Activated CD4-positive, alpha-beta T cell treated with anti-CD3 and anti-CD28 coated beads, Interleukin-2, amount 50 U/mL, for 4 hours (primary cell): Measurements from ENCODE around the gene ACAP3.

ENCODE experiments used
- DNase-seq, 2 experiments: peaks; one replicate each; pipeline ENCODE4 v3.0.0-alpha.2; 2020

ACAP3 gene, protein sequence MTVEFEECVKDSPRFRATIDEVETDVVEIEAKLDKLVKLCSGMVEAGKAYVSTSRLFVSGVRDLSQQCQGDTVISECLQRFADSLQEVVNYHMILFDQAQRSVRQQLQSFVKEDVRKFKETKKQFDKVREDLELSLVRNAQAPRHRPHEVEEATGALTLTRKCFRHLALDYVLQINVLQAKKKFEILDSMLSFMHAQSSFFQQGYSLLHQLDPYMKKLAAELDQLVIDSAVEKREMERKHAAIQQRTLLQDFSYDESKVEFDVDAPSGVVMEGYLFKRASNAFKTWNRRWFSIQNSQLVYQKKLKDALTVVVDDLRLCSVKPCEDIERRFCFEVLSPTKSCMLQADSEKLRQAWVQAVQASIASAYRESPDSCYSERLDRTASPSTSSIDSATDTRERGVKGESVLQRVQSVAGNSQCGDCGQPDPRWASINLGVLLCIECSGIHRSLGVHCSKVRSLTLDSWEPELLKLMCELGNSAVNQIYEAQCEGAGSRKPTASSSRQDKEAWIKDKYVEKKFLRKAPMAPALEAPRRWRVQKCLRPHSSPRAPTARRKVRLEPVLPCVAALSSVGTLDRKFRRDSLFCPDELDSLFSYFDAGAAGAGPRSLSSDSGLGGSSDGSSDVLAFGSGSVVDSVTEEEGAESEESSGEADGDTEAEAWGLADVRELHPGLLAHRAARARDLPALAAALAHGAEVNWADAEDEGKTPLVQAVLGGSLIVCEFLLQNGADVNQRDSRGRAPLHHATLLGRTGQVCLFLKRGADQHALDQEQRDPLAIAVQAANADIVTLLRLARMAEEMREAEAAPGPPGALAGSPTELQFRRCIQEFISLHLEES

DNA sequence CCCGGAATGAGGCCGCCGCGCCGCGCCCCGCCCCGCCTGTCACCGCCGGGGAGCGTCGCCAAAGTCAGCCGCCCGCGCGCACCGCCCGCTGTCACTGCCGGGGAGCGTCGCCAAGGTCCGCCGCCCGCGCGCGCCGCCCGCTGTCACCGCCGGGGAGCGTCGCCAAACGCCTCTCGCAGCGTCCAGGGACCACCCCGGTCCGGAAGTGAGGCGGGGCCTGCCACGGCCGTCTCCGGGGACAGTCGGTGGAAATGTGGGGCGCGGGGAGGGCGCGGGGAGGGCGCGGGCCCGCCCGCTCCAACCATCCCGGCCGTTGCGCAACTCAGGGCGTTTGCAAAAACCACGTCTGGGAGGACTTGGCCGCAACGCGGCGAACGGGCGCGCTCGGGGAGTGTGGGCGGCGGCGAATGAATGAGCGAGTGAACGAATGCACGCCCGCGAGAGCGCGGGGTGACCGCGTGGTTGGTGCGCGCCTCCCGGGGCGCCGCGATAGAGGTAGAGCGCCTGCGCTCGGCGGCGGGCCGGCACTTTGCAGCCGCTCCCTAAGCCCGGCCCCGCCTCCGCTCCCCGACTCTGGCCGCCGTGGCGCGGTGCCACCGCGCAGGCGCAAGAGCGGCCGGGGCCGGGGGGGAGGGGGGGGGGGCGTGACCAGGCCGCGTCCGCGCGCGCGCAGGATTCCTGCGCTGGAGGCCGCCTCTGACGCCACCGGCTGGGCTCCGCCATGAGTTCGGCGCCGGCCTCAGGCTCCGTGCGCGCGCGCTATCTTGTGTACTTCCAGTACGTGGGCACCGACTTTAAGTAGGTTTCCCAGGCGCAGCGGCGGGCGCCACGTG lies at the start of gene ACAP3, which contains the start of gene PUSL1:
TSS of gene ACAP3 (minus strand) at position 8 of the 833 bp plus-strand sequence. CDS start 115 bp downstream, outside the sequence.
TSS of gene PUSL1 (plus strand) at position 675 of the 833 bp plus-strand sequence. CDS start at position 722, 47 bp downstream.
- peak; percentile 80 to 85 for DNase-seq

DNA sequence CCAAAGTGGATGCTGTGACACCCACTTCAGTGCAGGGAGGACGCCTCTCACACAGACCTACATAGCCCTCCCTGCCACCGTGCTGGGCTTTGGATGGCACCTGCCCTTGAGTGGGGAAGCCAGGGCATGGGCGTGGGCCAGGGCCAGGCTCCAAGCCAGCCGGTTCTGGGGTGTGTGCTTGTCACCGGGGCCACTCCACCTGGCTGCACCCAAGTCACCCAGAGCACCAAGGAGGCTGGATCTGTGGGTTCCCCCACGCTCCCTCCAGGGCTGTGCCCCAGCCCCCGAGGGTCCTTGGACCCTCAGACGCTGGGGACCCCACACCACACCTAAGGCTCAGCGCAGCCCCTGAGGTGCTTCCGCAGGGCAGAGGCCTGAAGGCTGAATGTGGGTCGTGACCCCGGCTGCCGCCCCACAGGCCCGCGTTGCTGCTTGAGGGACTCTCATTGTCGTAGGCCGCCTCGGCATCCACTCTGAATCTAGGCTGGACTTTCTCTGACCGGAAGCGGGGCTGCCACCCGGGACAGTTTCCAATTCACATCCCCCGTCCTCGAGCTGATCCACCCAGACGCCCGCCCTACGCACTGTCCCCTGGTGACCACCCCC lies 49.2 kb upstream of the ACAP3 start:
- DNase-seq = no peak

DNA sequence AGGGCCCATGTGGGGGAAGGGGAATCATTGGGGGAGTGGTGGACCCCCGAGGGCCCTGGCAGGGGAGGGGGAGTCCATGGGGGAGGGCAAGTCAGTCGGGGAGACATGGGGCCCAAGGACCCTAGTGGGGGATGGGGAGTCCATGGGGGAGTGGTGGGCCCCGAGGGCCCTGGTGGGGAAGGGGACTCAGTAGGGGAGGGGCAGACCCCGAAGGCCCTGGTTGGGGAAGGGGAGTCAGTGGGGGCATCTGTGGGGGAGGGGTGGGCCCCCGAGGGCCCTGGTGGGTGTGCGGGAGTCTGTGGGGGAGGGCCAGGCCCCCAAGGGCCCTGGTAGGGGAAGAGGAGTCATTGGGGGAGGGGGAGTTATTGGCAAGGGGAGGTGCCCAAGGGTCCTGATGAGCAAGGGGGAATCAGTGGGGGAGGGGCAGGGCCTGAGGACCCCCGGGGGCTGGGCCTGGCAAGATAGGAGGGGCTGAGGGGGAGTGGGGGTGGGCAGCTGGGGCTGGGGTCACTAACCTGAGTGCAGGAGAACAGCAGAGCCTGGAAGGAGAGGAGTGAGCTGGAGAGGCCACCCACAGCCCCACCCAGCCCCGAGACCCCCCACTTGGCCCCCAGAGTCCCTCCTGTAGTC lies 48.6 kb upstream of the ACAP3 start:
- no peak for DNase-seq

DNA sequence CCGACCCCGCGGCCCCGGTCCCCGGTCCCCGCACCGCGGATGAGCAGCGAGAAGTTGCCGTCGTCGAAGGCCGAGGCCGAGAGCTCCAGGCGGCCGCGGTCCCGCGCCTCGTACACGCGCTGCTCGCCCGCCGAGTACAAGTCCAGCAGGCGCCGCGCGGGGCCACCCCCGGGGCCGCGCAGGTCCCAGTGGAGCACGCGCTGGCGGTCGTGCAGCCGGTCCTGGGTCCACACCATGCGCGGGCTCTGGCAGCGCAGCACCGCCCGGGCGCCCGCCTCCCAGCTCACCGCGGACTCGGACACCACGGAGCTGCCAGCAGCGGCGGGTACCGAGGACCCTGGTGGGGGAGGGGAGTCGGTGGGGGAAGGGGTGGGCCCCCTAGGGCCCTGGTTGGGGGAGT lies 47.7 kb upstream of the ACAP3 start:
- no peak for DNase-seq

DNA sequence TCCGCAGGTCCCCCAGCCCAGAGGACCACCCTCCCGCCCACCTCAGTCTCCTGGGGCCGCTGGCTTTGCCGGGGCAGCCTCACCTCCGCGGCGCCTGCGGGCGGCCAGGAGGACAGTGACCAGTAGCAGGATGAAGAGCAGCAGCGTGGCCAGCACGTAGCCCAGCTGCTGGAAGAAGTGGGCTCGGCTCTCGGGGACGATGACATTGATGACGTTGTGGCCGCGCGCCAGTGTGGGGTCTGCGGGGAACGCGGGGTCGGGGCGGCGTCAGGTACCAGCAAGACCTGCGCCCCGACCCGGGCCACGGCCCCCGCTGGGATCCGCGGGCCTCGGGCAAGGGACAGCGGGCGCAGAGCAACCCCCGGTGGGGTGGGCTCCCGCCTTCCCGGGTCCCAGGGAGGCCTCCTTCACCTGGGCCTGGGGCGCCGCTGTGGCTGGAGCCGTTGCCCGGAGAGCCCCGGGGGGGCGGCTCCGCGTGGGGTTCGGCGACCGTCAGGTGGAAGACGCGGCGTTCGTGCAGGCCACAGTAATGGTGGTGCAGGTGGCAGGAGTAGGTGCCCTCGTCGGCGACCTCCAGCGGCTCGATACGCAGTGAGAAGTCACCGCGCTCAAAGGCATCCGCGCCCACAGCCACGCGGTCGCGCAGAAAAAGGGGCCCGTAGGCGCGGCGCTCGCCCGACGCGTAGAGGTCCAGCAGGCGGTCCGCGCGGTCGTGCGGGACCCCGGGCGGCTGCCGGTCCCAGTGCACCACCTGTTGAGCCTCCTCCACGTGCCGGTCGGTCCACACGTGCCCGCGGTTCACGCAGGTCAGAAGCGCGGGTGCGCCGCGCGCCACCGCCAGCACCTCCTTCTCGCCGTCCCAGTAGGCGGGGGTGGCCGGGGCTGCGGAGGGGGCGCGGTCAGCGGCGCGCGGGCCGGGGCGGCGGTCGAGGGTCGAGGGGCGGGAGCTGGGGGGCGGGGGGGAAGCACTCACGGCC lies 46.8 kb upstream of the ACAP3 start:
- no peak for DNase-seq

DNA sequence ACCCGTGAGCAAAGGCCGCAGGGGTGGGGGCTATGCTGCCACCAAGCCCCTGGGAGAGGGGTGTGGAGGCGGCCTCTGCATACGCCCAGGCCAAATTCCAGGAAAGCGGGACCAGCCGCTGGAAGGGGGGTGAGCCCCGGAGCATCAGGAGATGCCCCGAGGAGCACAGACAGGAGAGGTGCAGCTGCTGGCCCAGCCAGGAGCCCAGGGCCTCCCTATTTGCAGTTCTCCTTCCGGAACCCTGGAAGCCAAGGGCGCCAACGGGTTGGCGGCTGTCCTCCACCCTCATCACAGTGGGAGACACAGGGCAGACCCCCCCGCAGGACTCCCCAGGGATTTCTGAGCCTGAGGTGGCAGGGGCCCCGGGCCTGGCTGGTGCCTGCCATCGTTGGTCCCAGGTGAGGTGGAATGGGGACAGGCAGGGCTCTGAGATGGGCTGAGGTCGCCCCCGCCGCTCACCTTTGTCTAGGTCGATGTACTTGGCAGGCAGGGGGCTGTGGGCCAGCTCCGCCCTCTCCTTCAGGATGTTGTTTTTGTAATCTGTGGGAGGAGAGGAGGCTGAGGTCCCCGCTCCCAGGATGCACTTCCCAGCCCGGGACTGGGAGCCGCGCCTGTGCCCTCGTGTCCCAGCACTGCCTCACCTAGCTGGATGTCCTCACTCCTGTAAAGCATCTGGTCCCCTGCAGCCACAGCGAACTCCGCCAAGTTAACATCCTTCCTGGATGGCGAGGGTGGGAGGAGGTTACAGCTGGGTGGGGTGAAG lies 45.8 kb upstream of the ACAP3 start:
- no peak for DNase-seq

DNA sequence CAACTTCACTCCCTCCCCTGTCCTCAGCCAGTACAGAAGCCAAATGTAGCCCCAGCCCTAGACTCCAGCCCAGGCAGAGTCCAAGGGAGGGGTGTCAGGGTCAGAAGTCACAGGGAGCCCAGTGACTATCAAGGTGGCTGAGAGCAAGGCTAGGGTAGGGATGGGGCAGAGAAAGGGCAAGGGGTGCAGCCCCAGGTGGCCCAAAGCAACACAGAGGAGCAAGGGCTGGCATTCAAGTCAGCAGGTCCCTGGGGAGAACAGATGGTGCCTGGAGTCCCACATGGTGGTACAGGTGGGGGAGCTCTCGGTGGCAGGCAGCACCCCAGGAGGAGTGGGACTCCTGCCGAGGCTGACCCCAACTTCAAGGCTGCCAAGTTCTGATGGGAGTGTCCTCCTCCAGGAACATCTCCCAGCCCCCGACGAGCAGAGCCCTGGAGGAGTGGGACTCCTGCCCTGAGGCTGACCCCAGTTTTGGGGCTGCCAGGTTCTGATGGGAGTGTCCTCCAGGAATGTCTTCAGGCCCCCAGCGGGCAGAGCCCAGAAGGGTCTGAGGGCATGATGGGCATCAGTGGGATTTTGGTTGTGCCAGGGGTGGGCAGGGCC lies 45.2 kb upstream of the ACAP3 start:
- DNase-seq = no peak

DNA sequence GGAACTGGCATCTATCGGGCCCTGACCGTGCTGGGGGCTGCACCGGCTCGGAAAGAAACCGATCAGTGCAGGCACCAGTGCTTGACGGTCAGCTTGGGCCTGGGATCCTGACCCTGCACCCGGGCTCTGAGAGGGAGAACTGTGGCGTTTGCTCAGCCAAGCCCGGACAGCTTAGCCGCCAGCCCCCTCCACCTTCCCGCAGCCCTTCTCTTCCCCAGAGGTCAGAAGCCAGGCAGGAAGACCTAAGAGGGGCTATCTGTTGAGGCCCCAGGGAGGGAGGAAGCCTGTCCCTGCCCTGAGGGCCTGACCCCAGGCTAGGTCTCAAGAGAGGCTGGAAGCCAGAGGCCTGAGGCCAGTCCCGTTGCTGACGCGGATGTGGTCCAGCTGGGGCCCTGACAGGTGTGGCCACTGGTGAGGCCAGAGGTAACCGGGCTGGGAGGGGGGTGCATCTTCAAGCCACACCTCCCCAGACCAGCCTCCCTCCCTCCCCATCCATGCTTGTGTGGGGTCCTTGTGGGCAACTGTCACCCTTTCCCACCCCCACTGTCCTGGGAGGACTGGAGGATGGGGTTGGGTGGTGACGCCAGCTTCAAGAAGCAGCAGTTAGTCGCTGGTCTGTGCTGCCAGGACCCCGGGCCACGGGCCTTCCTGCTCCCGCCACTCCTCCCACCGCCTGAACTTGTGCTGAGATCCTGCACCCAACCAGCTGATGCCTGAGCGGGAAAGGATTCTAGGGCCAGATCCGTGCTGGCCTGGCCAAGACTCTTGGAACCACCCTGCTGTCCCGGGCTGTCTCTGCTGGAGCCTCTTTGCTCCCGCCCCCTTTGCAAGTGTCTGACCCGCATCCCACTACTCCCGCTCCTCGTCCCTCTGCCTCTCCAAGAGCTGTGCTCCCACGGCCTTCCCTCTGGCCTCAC lies 44.0 kb upstream of the ACAP3 start:
- DNase-seq = no peak

DNA sequence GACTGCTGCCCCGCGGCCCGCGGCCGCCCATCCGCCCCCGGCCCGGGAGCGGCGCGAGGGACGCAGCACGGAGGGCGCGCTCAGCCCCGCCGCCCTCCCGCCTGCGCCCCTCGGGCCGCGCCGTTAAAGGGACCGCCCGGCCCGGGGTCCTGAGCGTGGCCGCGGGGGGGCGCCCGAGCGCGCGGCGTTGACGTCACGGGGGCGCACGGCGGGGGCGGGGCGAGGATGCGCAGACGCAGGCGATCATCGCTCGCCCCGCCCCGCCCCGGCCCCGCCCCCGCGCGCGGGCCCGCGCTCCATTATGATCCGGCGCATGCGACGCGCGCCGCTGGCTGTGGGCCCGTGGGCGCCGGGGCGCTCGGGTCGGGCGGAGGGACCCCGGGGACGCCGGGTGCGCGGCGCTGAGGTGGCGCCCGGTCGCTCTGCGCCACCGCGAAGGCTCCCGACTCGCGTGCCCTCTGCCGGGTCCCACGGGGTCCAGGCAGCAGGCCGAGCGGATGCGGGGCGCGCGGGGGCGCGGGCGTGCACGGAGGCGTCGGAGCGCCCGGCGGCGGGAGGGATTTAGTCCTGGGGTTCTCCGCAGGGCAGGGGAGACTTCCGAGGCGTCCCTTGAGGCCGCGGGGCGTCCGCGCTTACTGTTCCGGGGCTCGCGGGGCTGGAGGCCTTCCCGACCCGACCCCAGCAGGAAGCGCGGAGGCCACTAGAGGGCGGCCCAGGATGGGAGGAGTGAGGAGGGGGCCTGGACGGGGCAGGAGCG lies 41.7 kb upstream of the ACAP3 start, which contains the start of gene DVL1:
TSS of gene DVL1 (minus strand) at position 163 of the 757 bp plus-strand sequence. CDS start 353 bp downstream, outside the sequence.
- peak; percentile 53 to 60 for DNase-seq

DNA sequence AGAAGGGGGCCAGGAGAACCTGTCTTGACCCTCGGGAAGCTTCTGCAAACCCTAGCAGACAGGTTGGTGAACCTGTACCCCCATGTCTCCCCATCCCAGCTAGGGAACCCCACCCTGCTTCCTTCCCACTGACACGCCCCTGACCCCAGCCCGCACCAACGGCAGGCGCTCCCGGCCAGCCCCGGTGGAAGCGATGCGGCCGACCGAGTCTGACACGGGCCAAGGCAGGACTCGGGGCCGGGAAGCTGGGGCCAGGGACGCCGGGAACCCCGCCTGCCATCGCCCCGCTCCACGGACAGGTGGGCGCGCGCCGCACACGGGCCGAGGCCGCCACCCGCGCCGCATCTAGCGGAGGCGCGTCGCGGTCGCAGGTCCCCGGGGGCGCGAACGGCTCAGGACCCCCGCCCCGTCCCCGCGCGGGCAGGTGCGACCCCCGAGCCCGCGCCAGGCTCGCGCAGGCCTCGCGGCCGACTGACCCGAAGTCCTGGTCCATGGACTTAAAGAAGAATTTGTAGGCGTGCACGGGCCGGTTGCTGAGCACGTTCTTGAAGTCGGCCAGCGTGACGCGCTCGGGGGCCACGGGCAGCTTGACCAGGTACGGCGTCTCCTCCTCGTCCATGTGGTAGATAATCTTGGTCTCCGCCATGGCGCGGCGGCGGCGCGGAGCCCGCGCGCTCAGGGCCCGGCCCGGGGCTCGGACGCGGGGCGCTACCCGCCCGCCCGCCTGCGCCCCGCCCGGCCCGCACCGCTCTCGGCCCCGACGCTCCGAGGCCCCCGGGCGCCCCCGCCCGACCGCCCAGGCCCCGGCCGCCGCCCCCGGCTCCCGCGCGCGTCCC lies 40.9 kb upstream of the ACAP3 start:
- no peak for DNase-seq

DNA sequence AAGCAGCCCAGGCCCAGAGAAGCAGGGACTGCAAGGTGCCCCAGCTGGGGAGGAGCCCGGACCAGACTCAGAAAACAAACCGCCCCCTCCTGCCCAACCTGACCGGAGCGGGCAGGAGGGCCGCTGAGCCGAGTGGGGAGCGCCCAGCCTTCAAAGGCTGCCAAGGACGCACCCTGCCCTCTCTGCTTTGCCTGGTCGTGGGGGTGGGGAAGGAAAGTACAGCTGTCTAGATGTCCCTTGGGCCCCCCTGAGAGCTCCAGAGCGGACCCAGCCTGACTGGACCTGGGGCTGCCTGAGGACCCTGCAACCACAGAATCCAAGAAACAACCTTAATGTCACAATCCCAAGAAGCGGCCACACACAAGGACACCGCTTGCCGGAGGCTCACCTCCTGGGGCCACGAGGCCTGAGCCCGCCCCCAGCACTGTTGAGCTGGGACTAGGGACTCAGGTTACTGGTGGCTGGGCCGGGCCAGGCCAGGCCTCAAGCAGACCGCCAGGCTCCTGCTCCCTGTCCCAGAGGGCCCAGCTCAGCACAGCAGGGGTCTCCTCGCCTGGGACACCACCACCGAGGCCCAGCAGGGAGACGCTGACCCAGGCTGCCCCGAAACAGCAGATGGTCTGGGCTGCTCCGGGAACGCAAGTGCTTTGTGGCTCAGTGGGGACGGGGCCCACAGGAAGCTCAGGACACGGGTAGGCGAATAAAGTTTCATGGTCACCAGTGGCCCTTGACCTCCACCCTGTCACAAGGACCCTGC lies 40.1 kb upstream of the ACAP3 start:
- DNase-seq = no peak

DNA sequence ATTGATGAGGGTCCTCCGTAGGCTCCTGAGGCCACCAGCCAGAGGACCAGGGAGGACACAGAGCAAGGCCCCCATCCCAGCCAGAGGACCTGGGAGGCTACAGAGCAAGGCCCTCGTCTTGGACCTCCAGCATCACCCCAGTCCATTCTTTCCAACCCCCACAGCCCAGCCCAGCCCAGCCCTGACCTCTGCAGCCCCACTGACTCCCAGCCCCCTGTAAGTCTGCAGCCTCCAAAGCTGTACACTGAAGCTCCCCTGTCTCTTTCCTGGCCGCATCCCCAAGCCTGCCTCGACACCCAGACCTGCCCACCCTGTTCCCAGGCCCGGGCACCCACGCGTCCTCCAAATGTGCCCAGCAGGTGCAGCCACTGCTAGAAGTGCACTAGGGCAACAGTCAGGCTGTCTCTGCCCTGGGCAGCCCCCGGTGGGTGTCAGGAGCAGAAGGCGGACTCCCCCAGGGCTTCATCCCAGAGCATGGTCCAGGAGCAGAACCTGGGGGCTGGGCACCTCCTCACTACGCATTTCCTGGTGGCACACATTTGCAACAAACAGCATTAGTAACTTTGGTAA lies 39.4 kb upstream of the ACAP3 start:
- DNase-seq = no peak

DNA sequence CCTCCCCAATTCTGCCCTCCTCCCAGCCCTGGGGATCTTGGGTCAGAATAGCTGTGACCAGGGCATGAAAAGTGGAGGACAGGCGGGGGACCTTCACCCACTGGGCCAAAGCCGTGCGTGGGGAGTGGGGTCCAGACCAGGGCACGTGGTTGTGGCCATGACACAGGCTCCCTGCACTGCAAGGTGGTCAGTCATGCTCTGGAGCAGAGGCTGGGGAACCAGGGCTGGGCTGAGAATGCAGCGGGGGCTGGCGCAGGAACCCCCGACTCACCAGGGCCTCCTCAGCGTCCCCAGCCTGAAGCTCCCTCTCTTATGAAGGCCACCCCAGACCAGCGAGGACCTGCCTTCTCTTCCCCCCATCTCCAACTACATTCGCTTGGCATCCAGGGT lies 38.8 kb upstream of the ACAP3 start:
- no peak for DNase-seq

DNA sequence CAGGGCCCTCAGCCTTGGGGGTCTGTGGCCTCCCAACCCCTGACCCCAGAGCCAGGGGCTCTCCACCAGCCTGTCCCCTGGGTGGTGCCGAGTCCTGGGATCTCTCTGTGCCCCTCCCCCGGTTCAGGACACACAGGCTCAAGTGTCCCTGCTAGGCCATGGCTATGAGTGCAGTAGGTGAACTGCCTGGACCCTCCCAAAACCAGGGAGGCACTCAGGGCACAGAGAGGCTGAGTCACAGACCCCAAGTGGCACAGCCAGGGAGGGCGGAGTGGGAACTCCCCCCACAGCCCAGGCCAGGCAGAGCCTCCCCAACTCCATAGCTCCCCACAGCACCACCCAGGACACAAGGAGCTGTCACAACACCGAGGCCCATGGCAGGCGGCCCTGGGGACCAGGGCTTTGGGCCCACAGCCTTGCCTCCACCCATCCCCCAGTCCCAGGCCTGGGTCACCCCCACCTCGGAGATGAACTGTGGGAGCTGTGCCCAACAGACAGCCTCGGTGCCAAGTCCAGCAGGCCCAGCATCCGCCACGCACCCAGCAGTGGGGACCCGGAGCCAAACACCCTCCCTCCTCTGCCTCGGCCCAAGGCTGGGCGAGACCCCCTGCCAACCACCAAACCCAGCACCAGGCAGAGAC lies 38.2 kb upstream of the ACAP3 start:
- DNase-seq = no peak

DNA sequence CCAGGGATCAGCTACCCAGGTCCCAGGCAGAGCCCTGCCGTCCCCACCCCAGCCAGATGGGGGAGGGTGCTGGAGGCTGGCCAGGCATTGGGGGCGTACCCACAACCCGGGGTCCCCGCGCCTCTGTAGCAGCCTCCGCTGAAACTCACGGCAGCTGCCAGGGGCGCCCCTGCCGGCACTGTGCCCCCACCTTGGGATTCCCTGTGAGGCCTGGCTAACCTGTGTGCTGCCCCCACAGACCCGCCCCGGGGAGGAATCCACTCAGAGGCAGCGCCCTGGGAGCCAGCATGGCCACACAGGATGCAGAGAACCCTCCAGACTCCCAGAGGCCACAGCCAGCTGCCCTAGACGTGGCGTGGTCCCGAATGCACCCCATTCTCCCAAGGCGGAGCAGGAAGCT lies 37.7 kb upstream of the ACAP3 start:
- no peak for DNase-seq
